Mesothelial cell of epicardium (in vitro differentiated cells): ENCODE measurements around the gene DACH1. TPM values are rescaled to one million over a fixed set of nuclear protein-coding genes. Genes with fewer than 3 reads are reported as not detected.
A peak's percentile ranks its signal among the peaks of the same experiment; 100 is the strongest.

Source experiments
- DNase-seq, 2 experiments: peaks; one replicate each; pipeline ENCODE4 v3.0.0; 2021; ENCODE audit warnings: low spot score in 2 of 2; ENCODE audit not compliant: unreplicated experiment in 2 of 2
- H3K27ac Mint-ChIP-seq: 2 replicates; pipeline ENCODE4 v1.8.0; 2021; ENCODE audit warnings: mixed read lengths
- H3K27me3 Mint-ChIP-seq: 2 replicates; pipeline ENCODE4 v1.8.0; 2021; ENCODE audit warnings: low read depth, mixed read lengths
- H3K36me3 Mint-ChIP-seq: 2 replicates; pipeline ENCODE4 v1.8.0; 2021; ENCODE audit warnings: mixed read lengths
- H3K4me1 Mint-ChIP-seq: 2 replicates; pipeline ENCODE4 v1.8.0; 2021; ENCODE audit warnings: mixed read lengths
- H3K4me3 Mint-ChIP-seq: 2 replicates; pipeline ENCODE4 v1.8.0; 2021; ENCODE audit warnings: mild to moderate bottlenecking, moderate library complexity, mixed read lengths
- H3K9me3 Mint-ChIP-seq: 2 replicates; pipeline ENCODE4 v1.8.0; 2021; ENCODE audit warnings: mixed read lengths
- total RNA-seq: library from RNA; stranded (reverse); gene quantifications from 3 replicates; pipeline ENCODE4 v1.2.1, GENCODE V29; 2021
- TF ChIP-seq, protein P1 (sequence below): fragments of 200-600 bp; sonication (generic); IDR thresholded peaks from one replicate; pipeline ENCODE4 v1.5.0; 2021; ENCODE audit warnings: antibody characterized with exemption; ENCODE audit not compliant: unreplicated experiment

Gene DACH1
- total RNA-seq, 1 donor from 2014 or later, result 69.0 TPM

DNA sequence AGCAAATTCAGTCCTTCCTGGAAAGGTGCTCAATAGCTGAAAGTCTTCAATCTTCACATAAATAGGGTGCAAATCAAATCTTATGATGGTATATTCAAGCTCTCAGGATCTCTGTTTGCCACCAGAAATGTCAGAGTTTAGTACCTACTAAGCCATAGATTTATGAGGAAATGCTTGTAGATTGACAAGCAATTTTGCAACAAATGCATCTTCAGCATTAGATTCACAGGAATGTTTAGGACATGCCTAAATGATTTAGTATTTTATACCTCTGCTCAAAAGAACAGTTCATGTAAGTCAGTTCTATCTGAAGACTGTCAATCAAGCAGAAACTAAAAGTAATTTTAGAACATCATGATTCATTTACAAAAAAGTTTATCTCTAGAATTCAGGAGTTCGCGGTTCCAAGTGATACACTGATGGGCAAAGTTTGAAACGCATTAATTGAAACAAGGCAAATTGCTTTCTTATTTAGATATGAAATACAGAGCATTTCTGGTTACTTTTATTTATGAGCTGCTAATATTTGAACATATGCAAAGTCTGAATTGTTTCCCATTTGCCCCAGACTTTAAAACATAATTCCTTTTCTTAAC is 65.7 kb downstream of the DACH1 start:
- Mint-ChIP-seq H3K36me3 (no peaks in the 10 kb centered on the region), H3K4me1 (peaks cover 43% of the 10 kb centered on the region), H3K9me3 (no peaks in the 10 kb centered on the region), H3K27ac (no peak overlapping the region), H3K27me3 (no peaks in the 10 kb centered on the region), H3K4me3 (no peak overlapping the region)
- no peak for DNase-seq
- TF ChIP-seq, protein P1, sequence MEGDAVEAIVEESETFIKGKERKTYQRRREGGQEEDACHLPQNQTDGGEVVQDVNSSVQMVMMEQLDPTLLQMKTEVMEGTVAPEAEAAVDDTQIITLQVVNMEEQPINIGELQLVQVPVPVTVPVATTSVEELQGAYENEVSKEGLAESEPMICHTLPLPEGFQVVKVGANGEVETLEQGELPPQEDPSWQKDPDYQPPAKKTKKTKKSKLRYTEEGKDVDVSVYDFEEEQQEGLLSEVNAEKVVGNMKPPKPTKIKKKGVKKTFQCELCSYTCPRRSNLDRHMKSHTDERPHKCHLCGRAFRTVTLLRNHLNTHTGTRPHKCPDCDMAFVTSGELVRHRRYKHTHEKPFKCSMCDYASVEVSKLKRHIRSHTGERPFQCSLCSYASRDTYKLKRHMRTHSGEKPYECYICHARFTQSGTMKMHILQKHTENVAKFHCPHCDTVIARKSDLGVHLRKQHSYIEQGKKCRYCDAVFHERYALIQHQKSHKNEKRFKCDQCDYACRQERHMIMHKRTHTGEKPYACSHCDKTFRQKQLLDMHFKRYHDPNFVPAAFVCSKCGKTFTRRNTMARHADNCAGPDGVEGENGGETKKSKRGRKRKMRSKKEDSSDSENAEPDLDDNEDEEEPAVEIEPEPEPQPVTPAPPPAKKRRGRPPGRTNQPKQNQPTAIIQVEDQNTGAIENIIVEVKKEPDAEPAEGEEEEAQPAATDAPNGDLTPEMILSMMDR, result no peak

DNA sequence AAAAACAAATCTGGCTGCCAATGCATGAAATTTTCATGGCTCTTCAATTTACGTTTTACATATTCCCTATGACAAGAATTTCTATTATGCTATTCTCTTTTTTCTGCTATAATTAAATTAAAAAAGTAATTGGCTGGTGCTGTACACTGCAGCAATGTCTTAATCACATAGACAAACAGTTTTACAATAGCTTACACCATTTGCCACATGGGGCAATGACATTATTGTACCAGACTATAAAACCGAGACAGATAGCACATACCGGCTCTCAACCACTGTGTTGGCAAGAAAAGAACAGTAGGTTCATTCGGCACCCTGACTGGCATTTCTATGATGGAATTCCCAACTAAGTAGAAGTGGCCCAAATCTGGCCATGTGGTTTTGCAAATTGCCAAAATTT is 67.7 kb downstream of the DACH1 start:
- Mint-ChIP-seq H3K4me3 (no peak overlapping the region), H3K9me3 (no peaks in the 10 kb centered on the region), H3K36me3 (peaks cover 3% of the 10 kb centered on the region), H3K27ac (no peak overlapping the region), H3K27me3 (no peaks in the 10 kb centered on the region), H3K4me1 (peaks cover 51% of the 10 kb centered on the region)
- TF ChIP-seq, protein P1, result no peak
- no peak for DNase-seq

DNA sequence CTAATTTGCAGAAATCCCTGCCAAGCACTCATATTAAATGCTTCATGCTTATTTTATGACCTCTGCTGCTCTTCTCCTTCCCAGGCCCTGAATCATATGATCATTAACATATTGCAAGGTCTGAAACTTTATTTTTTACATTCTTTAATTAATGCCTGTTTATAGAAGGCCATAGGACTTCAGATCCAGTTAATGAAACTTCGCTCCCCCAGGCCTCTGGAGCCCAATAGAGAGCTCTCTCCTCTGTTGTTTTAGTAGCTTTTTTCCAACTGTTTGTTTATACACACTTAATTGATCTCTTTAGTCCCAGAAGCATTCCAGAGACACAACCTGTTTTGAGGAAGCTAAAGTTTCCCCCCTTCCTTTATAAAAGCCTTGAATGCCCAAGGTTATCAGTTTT is 68.3 kb downstream of the DACH1 start:
- Mint-ChIP-seq H3K27me3 (no peaks in the 10 kb centered on the region), H3K4me3 (no peak overlapping the region), H3K9me3 (no peaks in the 10 kb centered on the region), H3K27ac (peak overlapping the region; percentile 7), H3K36me3 (peaks cover 3% of the 10 kb centered on the region), H3K4me1 (peaks cover 51% of the 10 kb centered on the region)
- no peak for DNase-seq
- TF ChIP-seq, protein P1, result no peak

DNA sequence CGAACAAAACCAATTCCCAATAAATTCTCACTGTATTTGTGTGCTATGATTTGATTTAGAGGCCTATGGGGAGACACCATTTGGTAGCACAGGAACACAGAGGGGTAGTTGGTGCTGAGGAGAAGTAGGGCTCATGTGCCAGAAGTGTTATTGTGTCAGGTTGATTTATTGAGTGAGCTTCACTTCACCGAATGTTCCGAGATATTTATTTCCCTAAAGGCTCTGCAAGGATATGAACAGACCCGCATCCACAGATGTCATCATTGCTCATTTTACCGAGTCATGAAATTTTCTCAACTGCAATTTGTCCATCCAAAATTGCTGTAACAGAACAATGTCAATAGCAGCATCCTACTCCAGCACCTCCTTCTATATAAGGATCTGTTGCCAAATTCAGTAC is 69.5 kb downstream of the DACH1 start:
- Mint-ChIP-seq H3K4me3 (no peak overlapping the region), H3K9me3 (no peaks in the 10 kb centered on the region), H3K27me3 (no peaks in the 10 kb centered on the region), H3K27ac (no peak overlapping the region), H3K4me1 (peaks cover 51% of the 10 kb centered on the region), H3K36me3 (peaks cover 3% of the 10 kb centered on the region)
- TF ChIP-seq, protein P1, result no peak
- DNase-seq, result no peak

DNA sequence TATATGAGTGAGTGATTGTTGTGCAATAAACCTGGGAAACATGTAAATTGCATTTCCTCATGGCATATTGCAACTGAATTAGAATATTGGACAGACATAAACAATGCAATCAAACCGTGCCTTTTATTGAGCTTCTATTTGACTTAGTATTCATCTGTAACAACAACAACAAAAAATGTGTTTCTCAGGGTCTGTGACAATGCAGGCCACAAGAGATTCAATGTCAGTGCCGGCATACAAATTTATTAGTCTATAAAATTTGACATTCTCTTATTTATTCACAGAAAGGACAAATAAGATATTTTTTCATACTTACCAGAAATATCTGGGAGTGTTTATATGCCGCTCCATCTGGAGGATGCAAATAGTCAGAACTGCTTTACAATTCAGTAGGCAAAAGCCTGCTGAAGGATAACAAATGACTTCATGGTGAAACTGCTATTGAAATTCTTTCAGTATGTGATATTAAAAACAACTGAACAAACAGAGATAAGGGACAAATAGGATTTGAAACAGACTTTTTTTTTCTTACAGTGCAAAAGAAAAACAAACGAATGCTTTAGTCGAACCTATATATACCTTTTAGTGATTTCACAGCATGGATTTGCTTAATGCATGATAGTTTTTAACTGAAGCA is 77.2 kb downstream of the DACH1 start:
- TF ChIP-seq, protein P1, result no peak
- no peak for DNase-seq
- no peaks in the 10 kb centered on the region for H3K27me3 Mint-ChIP-seq
- H3K9me3 Mint-ChIP-seq, result no peaks in the 10 kb centered on the region
- peaks cover 9% of the 10 kb centered on the region for H3K36me3 Mint-ChIP-seq
- no peak overlapping the region for H3K4me3 Mint-ChIP-seq
- peaks cover 26% of the 10 kb centered on the region for H3K4me1 Mint-ChIP-seq
- H3K27ac Mint-ChIP-seq, result no peak overlapping the region
